Aorta (tissue), 5 donors: Measurements from ENCODE around the gene AMIGO3. TPM values are rescaled to one million over a fixed set of nuclear protein-coding genes. Genes with fewer than 3 reads are reported as not detected.
"Not testable (repeated sequence)": the region's sequence is repeated elsewhere in the genome, so short reads cannot be mapped to it uniquely, and the experiment has no call there.

Experiments used
- ATAC-seq: fragments of 200-7000 bp; cut with Tn5 transposase; one replicate; pipeline ENCODE4 v1.9.1; 2022; ENCODE audit warnings: moderate library complexity; ENCODE audit not compliant: low FRiP score
- DNase-seq, 2 donors: peaks; one replicate each; pipeline ENCODE4 v3.0.0-alpha.2; 2020
- H3K27ac ChIP-seq, 2 donors: one replicate each; pipeline ENCODE4 v1.5.1; 2013; ENCODE audit warnings: low read length in 2 of 2, mild to moderate bottlenecking in 2 of 2, moderate library complexity in 2 of 2, control low read depth in 1 of 2, inconsistent platforms in 1 of 2, low read depth in 1 of 2
- H3K27me3 ChIP-seq, 2 donors: one replicate each; pipeline ENCODE4 v1.6.1; 2013; ENCODE audit warnings: control low read depth in 1 of 2, low read length in 1 of 2, mild to moderate bottlenecking in 1 of 2, moderate library complexity in 1 of 2; ENCODE audit not compliant: insufficient read depth in 2 of 2, control insufficient read depth in 1 of 2
- H3K36me3 ChIP-seq, 2 donors: one replicate each; pipeline ENCODE4 v1.6.1; 2013; ENCODE audit warnings: control low read depth in 1 of 2, low read length in 1 of 2, mild to moderate bottlenecking in 1 of 2; ENCODE audit not compliant: insufficient read depth in 2 of 2, control insufficient read depth in 1 of 2
- H3K4me1 ChIP-seq, 2 donors: one replicate each; pipeline ENCODE4 v1.6.1; 2013; ENCODE audit warnings: low read length in 2 of 2, control low read depth in 1 of 2, mild to moderate bottlenecking in 1 of 2, moderate library complexity in 1 of 2; ENCODE audit not compliant: insufficient read depth in 2 of 2, control insufficient read depth in 1 of 2
- H3K4me3 ChIP-seq, 2 donors: one replicate each; pipeline ENCODE4 v1.5.1; 2013; ENCODE audit warnings: low read length in 2 of 2, control low read depth in 1 of 2, mild to moderate bottlenecking in 1 of 2
- H3K9me3 ChIP-seq: one replicate; pipeline ENCODE4 v1.6.1; 2013; ENCODE audit warnings: mild to moderate bottlenecking, low read length; ENCODE audit not compliant: control insufficient read depth
- WGBS, 2 donors: extraction: QIAGEN DNeasy Blood & Tissue Kit; methylation state at CpG; one replicate each; pipeline ENCODE4 v1.1.7; 2013; 5-methylcytosine and 5-hydroxymethylcytosine counted together
- intact Hi-C, 2 donors: fragments of 100-400 bp; cut with DNase I; formaldehyde crosslinking; loops; one replicate each; pipeline versions ENCODE4 v1.14.2 to v1.15.0; 2022
- polyA plus RNA-seq, 2 donors: library from polyadenylated mRNA; stranded (reverse); fragments of 200-250 nt; gene quantifications; one replicate each; pipeline ENCODE4 v1.2.3, GENCODE V29; 2013
- total RNA-seq, 2 donors: library from RNA; stranded (reverse); fragmentation: NEBNext Ultra II Directional; extraction: Animal tissue kit (Norgen Biotek cat#: 25700); gene quantifications; one replicate each; pipeline ENCODE4 v1.2.1, GENCODE V29; 2021
- donor health status: healthy with polysubstance abuse.
- donor health status: Bipolar disorder and iron deficiency.
- donor health status: DM: no; HTN: no; CAD: no.
- donor health status: DM: no; HTN: no; CAD: no.
- donor health status: DM: yes; HTN: yes; CAD: no.

AMIGO3 gene
- total and polyA plus RNA-seq, 4 donors: 1.1 TPM; not detected in 3

GRCh38 chr3:49689908-49690624 lies 29.4 kb downstream of the AMIGO3 start:
- 6 to 8% methylated on average over 16 of the region's 16 CpGs for WGBS, 2 donors
- H3K9me3 ChIP-seq, intact Hi-C loops: not testable (repeated sequence)

DNA sequence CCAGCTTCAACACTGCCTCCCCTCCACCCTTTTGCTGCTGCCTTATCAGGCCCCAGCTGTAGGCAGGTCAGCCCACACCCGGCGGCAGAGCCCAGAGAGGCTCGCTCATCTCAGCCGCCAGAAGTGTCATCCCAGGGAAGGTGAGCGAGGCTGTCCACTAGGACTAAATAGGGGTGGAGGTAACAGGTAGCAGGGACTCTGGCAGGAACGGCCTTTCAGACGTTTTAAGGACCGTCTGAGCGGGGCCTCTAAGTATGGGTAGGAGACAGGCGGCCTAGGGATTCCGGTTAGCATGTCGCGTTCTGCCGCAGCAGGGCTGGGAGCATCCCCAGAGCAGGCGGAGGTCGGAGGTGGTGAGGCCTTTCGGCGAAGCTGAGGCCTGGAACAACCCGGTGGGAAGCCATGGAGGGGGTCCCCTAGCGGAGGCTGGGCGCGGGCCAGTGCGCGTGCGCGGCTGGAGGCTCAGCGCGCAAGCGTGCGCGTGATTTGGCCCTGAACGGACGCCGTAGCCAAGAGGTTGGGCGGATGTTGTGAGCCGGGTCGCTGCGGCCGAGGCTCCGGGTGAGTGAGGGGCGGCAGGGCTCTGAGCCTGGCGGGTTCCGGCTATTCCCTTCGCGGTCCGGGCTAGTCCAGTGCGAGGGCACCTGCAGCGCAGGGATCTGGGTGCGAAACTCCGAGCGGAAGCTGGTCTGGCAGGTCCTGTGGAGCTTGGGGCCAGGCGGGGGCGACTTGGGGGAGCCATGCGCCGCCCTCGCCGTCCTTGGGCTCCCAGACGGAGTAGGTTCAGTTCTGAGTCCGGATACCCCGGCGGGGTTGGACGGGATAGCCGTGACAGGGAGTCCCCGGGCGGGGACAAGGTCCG lies 30.2 kb downstream of the AMIGO3 start, which contains the start of the genes MST1 and RNF123:
Gene MST1, minus strand, starts transcription at position 429 of the 862 bp plus-strand sequence. CDS start 783 bp downstream, outside the sequence.
Gene RNF123, plus strand, starts transcription at position 512 of the 862 bp plus-strand sequence. CDS start 1,609 bp downstream, outside the sequence.
- Histone ChIP-seq H3K4me3 (peak within 1 kb of the TSS; percentile 42 to 84), H3K27me3 (no peaks in the 10 kb centered on the region), H3K36me3 (no peaks in the 10 kb centered on the region), H3K4me1 (no peaks in the 10 kb centered on the region), H3K9me3 (no peaks in the 10 kb centered on the region), H3K27ac (peak within 1 kb of the TSS in 1 of 2 donors; percentile 34)
- 2 to 3% methylated on average over 59 to 66 of the region's 66 CpGs for WGBS, 2 donors
- intact Hi-C loops: no loop called here
- ATAC-seq (peak; percentile 90), DNase-seq (peak; percentile 93 to 98)

More at GRCh38 chr3:49689908-49690624, 29.4 kb downstream of the AMIGO3 start:
- not testable (repeated sequence) for H3K4me1 ChIP-seq, ATAC-seq, H3K36me3 ChIP-seq, H3K27me3 ChIP-seq, H3K27ac ChIP-seq, DNase-seq
- peak overlapping the region; percentile 42 to 84 for H3K4me3 ChIP-seq

DNA sequence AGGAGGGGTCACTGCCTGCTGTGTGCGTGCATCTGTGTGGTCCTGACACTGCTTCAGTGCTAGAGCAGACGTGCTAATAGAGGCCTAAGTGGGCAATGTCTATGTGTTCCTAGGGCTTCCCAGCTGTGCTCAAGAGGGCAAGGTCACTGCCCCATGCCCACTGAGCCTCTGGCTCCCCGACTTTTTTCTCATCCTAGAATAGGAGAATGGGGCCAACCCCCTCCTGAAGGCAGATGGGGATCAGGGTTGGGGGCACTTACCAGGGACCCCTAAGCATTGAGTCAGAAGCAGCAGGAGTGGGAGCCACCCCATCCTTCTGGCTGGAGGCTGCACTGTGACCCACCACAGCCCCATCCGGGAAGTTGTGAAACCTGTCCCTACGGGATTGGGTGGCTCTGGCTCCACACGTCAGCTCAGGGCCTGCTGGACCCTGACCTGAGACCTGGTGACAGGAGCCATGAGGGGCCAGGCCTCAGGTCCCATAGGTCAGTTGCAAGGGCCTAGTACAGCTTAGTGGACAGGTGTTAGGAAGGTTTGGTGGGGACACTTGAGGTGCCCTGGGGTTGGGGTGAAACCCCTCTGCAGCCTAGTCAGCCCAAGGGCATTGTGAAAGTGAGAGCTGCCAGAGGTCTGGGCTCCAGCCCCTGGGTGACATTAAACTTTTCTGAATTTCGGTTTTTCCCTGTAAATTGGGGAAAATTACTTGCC lies 31.0 kb downstream of the AMIGO3 start:
- ATAC-seq, H3K27me3 ChIP-seq, H3K36me3 ChIP-seq, H3K4me1 ChIP-seq, DNase-seq, H3K27ac ChIP-seq, intact Hi-C loops, H3K9me3 ChIP-seq, H3K4me3 ChIP-seq: not testable (repeated sequence)
- 58 to 79% methylated on average over 7 of the region's 7 CpGs for WGBS, 2 donors

- 93% methylated on average over 12 of the region's 12 CpGs for WGBS, 2 donors
- H3K9me3 ChIP-seq, H3K27ac ChIP-seq, H3K4me1 ChIP-seq, H3K36me3 ChIP-seq, DNase-seq, H3K27me3 ChIP-seq, intact Hi-C loops, ATAC-seq, H3K4me3 ChIP-seq: not testable (repeated sequence)
These were observed 32.1 kb downstream of the AMIGO3 start for GRCh38 chr3:49687424-49687795.

GRCh38 chr3:49686769-49687423 lies 32.6 kb downstream of the AMIGO3 start:
- ATAC-seq: peak; percentile 9
- H3K36me3 ChIP-seq, H3K4me3 ChIP-seq, H3K27me3 ChIP-seq, intact Hi-C loops, H3K9me3 ChIP-seq, H3K27ac ChIP-seq, H3K4me1 ChIP-seq: not testable (repeated sequence)
- peak; percentile 77 to 85 for DNase-seq
- WGBS, 2 donors: 9 to 10% methylated on average over 41 to 44 of the region's 44 CpGs

- intact Hi-C loops, H3K27me3 ChIP-seq, H3K36me3 ChIP-seq, H3K9me3 ChIP-seq, H3K4me1 ChIP-seq, DNase-seq, H3K27ac ChIP-seq, H3K4me3 ChIP-seq: not testable (repeated sequence)
- 1 to 2% methylated on average over 23 to 25 of the region's 29 CpGs for WGBS, 2 donors
- ATAC-seq: peak; percentile 5
These were observed 33.1 kb downstream of the AMIGO3 start for GRCh38 chr3:49686346-49686745.

DNA sequence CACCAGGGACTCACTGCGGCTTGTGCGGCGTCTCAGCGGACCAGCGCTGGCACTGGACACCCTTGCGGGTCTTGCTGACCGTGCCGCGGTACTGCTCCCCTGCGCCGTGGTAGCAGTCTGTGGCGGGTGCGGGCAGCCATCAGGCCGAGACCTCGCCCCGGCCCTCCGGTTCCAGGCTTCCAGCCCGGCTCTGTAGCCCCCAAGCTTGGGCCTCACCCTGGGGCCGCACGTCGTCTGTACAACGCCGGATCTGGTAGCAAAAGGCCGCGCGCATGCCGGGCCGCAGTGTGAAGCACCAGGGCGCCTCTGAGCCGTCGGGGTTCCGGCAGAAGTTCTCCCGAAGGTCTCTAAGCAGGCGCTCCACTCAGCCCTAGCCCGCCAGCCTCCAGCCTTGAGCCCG lies 33.6 kb downstream of the AMIGO3 start:
- H3K27me3 ChIP-seq, H3K4me3 ChIP-seq, H3K27ac ChIP-seq, intact Hi-C loops, H3K36me3 ChIP-seq, H3K4me1 ChIP-seq, DNase-seq, ATAC-seq, H3K9me3 ChIP-seq: not testable (repeated sequence)
- 14 to 20% methylated on average over 23 to 36 of the region's 36 CpGs for WGBS, 2 donors

DNA sequence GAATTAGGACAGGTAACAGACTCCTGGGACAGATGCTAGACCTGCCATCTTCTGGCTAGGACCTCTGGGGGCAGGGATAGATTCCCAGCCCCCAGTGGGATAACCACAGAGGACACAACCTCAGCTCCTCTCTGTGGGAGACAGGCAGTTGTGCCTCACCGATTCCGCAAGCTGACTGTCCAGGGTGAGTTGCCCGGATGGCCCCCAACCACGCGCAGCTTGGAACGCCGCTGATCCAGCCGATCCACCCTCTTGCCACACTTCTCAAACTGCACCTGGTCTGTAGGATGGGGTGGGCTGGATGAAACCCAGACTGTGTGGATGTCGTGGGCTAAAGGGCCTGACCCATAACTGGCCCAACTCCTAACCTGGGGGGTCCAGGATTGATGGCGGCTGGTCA lies 34.4 kb downstream of the AMIGO3 start:
- H3K36me3 ChIP-seq, H3K27me3 ChIP-seq, H3K9me3 ChIP-seq, ATAC-seq, intact Hi-C loops, H3K27ac ChIP-seq, H3K4me3 ChIP-seq, H3K4me1 ChIP-seq, DNase-seq: not testable (repeated sequence)
- WGBS, 2 donors: 89 to 96% methylated on average over 9 to 10 of the region's 10 CpGs
